DND-41 (cell line): ENCODE data around the gene NSUN2.

Source experiments
- ATAC-seq: fragments of 200-7000 bp; cut with Tn5 transposase; 3 replicates; pipeline ENCODE4 v1.9.1; 2021; ENCODE audit warnings: low read depth; ENCODE audit not compliant: insufficient read depth
- DNase-seq: peaks from one replicate; pipeline ENCODE4 v3.0.0-alpha.2; 2020
- H2AFZ ChIP-seq: 2 replicates; pipeline ENCODE4 v1.6.0; 2012; ENCODE audit warnings: low read depth, low read length
- H3K27ac ChIP-seq: 2 replicates; pipeline ENCODE4 v1.5.1; 2012; ENCODE audit warnings: low read length, inconsistent platforms
- H3K27me3 ChIP-seq: fragments of 200-600 bp; sonication (generic); 2 replicates; pipeline ENCODE4 v1.6.0; 2012; ENCODE audit warnings: low read length, mild to moderate bottlenecking, inconsistent platforms; ENCODE audit not compliant: insufficient read depth, poor library complexity
- H3K36me3 ChIP-seq: 2 replicates; pipeline ENCODE4 v1.5.1; 2012; ENCODE audit warnings: low read length, inconsistent platforms; ENCODE audit not compliant: insufficient read depth
- H3K4me1 ChIP-seq: 2 replicates; pipeline ENCODE4 v1.5.1; 2012; ENCODE audit warnings: mild to moderate bottlenecking, low read length; ENCODE audit not compliant: insufficient read depth
- H3K4me2 ChIP-seq: 2 replicates; pipeline ENCODE4 v1.6.0; 2012; ENCODE audit warnings: mild to moderate bottlenecking, moderate library complexity, low read length, inconsistent platforms; ENCODE audit not compliant: insufficient read depth
- H3K4me3 ChIP-seq, 2 experiments: fragments of 200-600 bp in 1 of 2; shearing (Covaris generic) in 1 of 2; 2 replicates each; pipeline ENCODE4 v1.5.1; 2012 to 2016; ENCODE audit warnings: inconsistent platforms in 2 of 2, low read length in 2 of 2, mild to moderate bottlenecking in 2 of 2, low read depth in 1 of 2, moderate library complexity in 1 of 2
- H3K79me2 ChIP-seq: 2 replicates; pipeline ENCODE4 v1.6.0; 2012; ENCODE audit warnings: low read length, inconsistent platforms; ENCODE audit not compliant: insufficient read depth
- H3K9ac ChIP-seq: 2 replicates; pipeline ENCODE4 v1.6.0; 2012; ENCODE audit warnings: low read depth, mild to moderate bottlenecking, inconsistent platforms, low read length, moderate library complexity
- H3K9me3 ChIP-seq: 2 replicates; pipeline ENCODE4 v1.5.1; 2012; ENCODE audit warnings: low read length, moderate library complexity, mild to moderate bottlenecking, inconsistent platforms; ENCODE audit not compliant: insufficient read depth, severe bottlenecking
- H4K20me1 ChIP-seq: 2 replicates; pipeline ENCODE4 v1.6.0; 2012; ENCODE audit warnings: low read length; ENCODE audit not compliant: insufficient read depth
- CTCF ChIP-seq: IDR thresholded peaks from 2 replicates; pipeline ENCODE4 v1.5.1; 2012; ENCODE audit warnings: borderline replicate concordance, low read length, moderate library complexity, mild to moderate bottlenecking; ENCODE audit not compliant: poor library complexity, severe bottlenecking; ENCODE audit errors: extremely low read depth
- EZH2 ChIP-seq: IDR thresholded peaks from 3 replicates; pipeline ENCODE4 v1.6.1; 2012; ENCODE audit warnings: borderline replicate concordance, low read depth, mild to moderate bottlenecking, moderate library complexity, low read length, inconsistent platforms; ENCODE audit not compliant: severe bottlenecking

The NSUN2 gene

GRCh38 chr5:6568889-6569288 lies 64.0 kb downstream of the NSUN2 start:
- Histone ChIP-seq H3K9ac (no peak overlapping the region), H3K36me3 (no peaks in the 10 kb centered on the region), H3K79me2 (no peaks in the 10 kb centered on the region), H3K27ac (no peak overlapping the region), H3K9me3 (no peaks in the 10 kb centered on the region), H3K4me2 (no peak overlapping the region), H2AFZ (no peak overlapping the region), H3K27me3 (no peaks in the 10 kb centered on the region), H3K4me3 (no peak overlapping the region), H4K20me1 (no peaks in the 10 kb centered on the region), H3K4me1 (no peaks in the 10 kb centered on the region)
- TF ChIP-seq EZH2 (no peak), CTCF (no peak)
- DNase-seq: no peak
- no peak for ATAC-seq

- no peak overlapping the region for H3K4me3 ChIP-seq
- H3K27me3 ChIP-seq: no peaks in the 10 kb centered on the region
- H2AFZ ChIP-seq: no peak overlapping the region
- H4K20me1 ChIP-seq: no peaks in the 10 kb centered on the region
- no peaks in the 10 kb centered on the region for H3K9me3 ChIP-seq
- no peak overlapping the region for H3K27ac ChIP-seq
- H3K4me2 ChIP-seq: no peak overlapping the region
- H3K36me3 ChIP-seq: no peaks in the 10 kb centered on the region
- no peak for DNase-seq
- no peak for ATAC-seq
- no peak overlapping the region for H3K9ac ChIP-seq
- H3K4me1 ChIP-seq: no peaks in the 10 kb centered on the region
- H3K79me2 ChIP-seq: no peaks in the 10 kb centered on the region
- no peak for TF ChIP-seq EZH2
- no peak for TF ChIP-seq CTCF
Observed at GRCh38 chr5:6568383-6568782, 64.5 kb downstream of the NSUN2 start.

DNA sequence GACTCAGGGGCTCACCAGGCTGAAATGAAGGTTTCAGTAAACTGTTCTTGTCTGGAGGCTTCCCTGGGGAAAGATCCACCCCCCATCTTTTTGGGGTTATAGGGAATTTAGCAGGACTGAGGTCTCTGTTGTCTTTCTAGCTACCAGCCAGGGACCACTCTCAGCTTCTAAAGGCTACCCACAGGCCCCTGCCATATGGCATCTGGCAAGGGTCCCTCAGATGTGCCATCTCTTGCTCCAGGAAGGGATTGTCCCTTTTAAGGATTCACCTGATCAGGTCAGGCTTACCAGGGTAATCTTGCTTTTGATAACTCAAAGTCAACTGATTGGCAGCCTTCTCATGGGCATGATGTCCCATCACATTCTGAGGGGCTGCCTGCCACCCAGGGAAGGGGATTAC lies 65.0 kb downstream of the NSUN2 start:
- Histone ChIP-seq H2AFZ (no peak overlapping the region), H3K79me2 (no peaks in the 10 kb centered on the region), H3K4me2 (no peak overlapping the region), H3K4me3 (no peak overlapping the region), H4K20me1 (no peaks in the 10 kb centered on the region), H3K36me3 (no peaks in the 10 kb centered on the region), H3K4me1 (no peaks in the 10 kb centered on the region), H3K27ac (no peak overlapping the region), H3K9ac (no peak overlapping the region), H3K9me3 (no peaks in the 10 kb centered on the region), H3K27me3 (no peaks in the 10 kb centered on the region)
- ATAC-seq (no peak), DNase-seq (no peak)
- TF ChIP-seq EZH2 (no peak), CTCF (no peak)

- TF ChIP-seq EZH2 (no peak), CTCF (no peak)
- H4K20me1 ChIP-seq: no peaks in the 10 kb centered on the region
- no peaks in the 10 kb centered on the region for H3K4me1 ChIP-seq
- ATAC-seq: no peak
- H3K9me3 ChIP-seq: no peaks in the 10 kb centered on the region
- H3K27me3 ChIP-seq: no peaks in the 10 kb centered on the region
- H3K36me3 ChIP-seq: no peaks in the 10 kb centered on the region
- H2AFZ ChIP-seq: no peak overlapping the region
- no peak overlapping the region for H3K27ac ChIP-seq
- H3K4me2 ChIP-seq: no peak overlapping the region
- no peak for DNase-seq
- no peak overlapping the region for H3K4me3 ChIP-seq
- no peaks in the 10 kb centered on the region for H3K79me2 ChIP-seq
- no peak overlapping the region for H3K9ac ChIP-seq
Observed at GRCh38 chr5:6567068-6567467, 65.8 kb downstream of the NSUN2 start.
